ENCODE data around the gene SPOCK1.

The SPOCK1 gene

DNA sequence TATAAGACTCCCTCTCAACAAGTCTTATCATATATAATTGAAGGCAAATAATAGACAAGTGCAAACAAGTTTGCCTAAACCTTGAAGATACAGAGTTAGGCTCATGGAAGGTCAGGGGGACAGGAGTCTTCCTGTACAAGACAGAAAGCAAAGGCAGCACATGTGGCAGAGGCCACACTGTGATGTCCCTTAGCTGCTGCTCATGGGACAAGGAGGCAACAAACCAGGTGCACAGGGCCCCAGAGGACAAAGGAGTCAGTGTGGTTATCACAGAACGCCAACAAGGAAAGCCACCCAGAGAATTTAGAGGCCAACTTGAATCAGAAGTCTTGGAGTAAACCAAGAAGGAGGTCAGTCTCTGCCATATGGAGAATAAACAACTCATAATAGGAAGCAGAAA, 444.8 kb downstream of the SPOCK1 start:
- TF ChIP-seq SIN3A (IDR thresholded peaks at IDR 0.05; ENCODE audit: borderline replicate concordance, insufficient read depth, low read length) (no peak), FOXP2 (optimal IDR thresholded peaks at IDR 0.05; ENCODE audit: borderline replicate concordance, extremely low read depth, extremely low read length, insufficient read depth) (no peak), TAF1 (IDR thresholded peaks at IDR 0.05; ENCODE audit: borderline replicate concordance, insufficient read depth, low read length) (no peak), POLR2AphosphoS5 (IDR thresholded peaks at IDR 0.05; ENCODE audit: low read depth, low read length) (no peak)
- TF ChIP-seq, protein P1, sequence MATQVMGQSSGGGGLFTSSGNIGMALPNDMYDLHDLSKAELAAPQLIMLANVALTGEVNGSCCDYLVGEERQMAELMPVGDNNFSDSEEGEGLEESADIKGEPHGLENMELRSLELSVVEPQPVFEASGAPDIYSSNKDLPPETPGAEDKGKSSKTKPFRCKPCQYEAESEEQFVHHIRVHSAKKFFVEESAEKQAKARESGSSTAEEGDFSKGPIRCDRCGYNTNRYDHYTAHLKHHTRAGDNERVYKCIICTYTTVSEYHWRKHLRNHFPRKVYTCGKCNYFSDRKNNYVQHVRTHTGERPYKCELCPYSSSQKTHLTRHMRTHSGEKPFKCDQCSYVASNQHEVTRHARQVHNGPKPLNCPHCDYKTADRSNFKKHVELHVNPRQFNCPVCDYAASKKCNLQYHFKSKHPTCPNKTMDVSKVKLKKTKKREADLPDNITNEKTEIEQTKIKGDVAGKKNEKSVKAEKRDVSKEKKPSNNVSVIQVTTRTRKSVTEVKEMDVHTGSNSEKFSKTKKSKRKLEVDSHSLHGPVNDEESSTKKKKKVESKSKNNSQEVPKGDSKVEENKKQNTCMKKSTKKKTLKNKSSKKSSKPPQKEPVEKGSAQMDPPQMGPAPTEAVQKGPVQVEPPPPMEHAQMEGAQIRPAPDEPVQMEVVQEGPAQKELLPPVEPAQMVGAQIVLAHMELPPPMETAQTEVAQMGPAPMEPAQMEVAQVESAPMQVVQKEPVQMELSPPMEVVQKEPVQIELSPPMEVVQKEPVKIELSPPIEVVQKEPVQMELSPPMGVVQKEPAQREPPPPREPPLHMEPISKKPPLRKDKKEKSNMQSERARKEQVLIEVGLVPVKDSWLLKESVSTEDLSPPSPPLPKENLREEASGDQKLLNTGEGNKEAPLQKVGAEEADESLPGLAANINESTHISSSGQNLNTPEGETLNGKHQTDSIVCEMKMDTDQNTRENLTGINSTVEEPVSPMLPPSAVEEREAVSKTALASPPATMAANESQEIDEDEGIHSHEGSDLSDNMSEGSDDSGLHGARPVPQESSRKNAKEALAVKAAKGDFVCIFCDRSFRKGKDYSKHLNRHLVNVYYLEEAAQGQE (IDR thresholded peaks at IDR 0.05; ENCODE audit: insufficient read depth in 1 of 2, low read depth in 2 of 2, low read length in 2 of 2), result no peak

GRCh38 chr5:137051161-137051560, 448.0 kb downstream of the SPOCK1 start:
- TF ChIP-seq SIN3A (IDR thresholded peaks at IDR 0.05; ENCODE audit: borderline replicate concordance, insufficient read depth, low read length) (no peak), FOXP2 (optimal IDR thresholded peaks at IDR 0.05; ENCODE audit: borderline replicate concordance, extremely low read depth, extremely low read length, insufficient read depth) (no peak), POLR2AphosphoS5 (IDR thresholded peaks at IDR 0.05; ENCODE audit: low read depth, low read length) (no peak), TAF1 (IDR thresholded peaks at IDR 0.05; ENCODE audit: borderline replicate concordance, insufficient read depth, low read length) (no peak)
- TF ChIP-seq, protein P1 (IDR thresholded peaks at IDR 0.05; ENCODE audit: insufficient read depth in 1 of 2, low read depth in 2 of 2, low read length in 2 of 2), result no peak

- TF ChIP-seq SIN3A (IDR thresholded peaks at IDR 0.05; ENCODE audit: borderline replicate concordance, insufficient read depth, low read length), result no peak
Measured at GRCh38 chr5:137040641-137041340, 458.3 kb downstream of the SPOCK1 start.

DNA sequence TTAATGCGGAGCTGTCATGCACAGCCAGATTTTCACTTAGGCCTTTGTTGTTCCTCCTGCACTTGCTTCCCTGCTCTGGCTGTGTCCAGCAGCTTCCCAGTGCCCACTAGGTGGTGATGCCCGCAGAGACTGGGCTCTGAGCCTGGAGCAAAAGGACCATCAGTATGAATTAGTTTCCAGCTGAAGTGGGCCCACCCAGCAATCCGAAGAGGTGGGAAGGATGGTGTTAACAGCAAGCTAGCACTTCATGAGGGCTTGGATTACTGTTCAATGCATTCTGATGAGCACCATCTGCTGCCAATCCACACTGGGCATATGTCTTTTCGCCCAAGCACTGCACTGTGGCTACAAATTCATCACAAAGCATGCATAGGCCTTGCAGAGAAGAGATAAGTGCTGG, 459.1 kb downstream of the SPOCK1 start:
- TF ChIP-seq POLR2AphosphoS5 (IDR thresholded peaks at IDR 0.05; ENCODE audit: low read depth, low read length), result no peak
- no peak for TF ChIP-seq FOXP2 (optimal IDR thresholded peaks at IDR 0.05; ENCODE audit: borderline replicate concordance, extremely low read depth, extremely low read length, insufficient read depth)
- TF ChIP-seq TAF1 (IDR thresholded peaks at IDR 0.05; ENCODE audit: borderline replicate concordance, insufficient read depth, low read length), result no peak
- TF ChIP-seq, protein P1 (IDR thresholded peaks at IDR 0.05; ENCODE audit: insufficient read depth in 1 of 2, low read depth in 2 of 2, low read length in 2 of 2), result no peak
- no peak for TF ChIP-seq SIN3A (IDR thresholded peaks at IDR 0.05; ENCODE audit: borderline replicate concordance, insufficient read depth, low read length)

DNA sequence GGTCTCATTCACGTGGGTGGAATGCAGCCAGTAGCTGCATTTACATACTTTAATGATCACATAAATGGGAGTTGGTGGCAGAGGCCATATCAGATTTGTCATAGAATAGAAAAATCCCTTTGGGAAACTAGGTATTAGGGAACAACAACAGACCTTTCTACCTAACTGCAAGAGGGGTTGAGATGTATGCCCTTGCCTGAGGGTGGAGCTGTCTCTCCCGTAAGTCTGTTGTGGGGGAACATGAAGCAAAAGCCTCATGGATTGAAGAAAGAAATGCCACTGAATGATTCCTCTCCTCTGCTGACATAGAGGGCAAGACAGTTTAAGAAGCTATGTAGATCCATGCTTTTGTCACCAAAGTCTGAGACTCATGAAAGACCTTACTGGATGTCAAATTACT, 461.3 kb downstream of the SPOCK1 start:
- TF ChIP-seq SIN3A (IDR thresholded peaks at IDR 0.05; ENCODE audit: borderline replicate concordance, insufficient read depth, low read length) (no peak), TAF1 (IDR thresholded peaks at IDR 0.05; ENCODE audit: borderline replicate concordance, insufficient read depth, low read length) (no peak), POLR2AphosphoS5 (IDR thresholded peaks at IDR 0.05; ENCODE audit: low read depth, low read length) (no peak), FOXP2 (optimal IDR thresholded peaks at IDR 0.05; ENCODE audit: borderline replicate concordance, extremely low read depth, extremely low read length, insufficient read depth) (no peak)
- TF ChIP-seq, protein P1 (IDR thresholded peaks at IDR 0.05; ENCODE audit: insufficient read depth in 1 of 2, low read depth in 2 of 2, low read length in 2 of 2), result no peak
